VCaP (cell line): ENCODE results near the gene C1QB.

ENCODE experiments used
- H3K27ac ChIP-seq: fragments of 450-650 bp; 2 replicates; pipeline ENCODE4 v1.5.1; 2017
- TF ChIP-seq, protein P1 (sequence below): fragments of 450-650 bp; conservative IDR thresholded peaks from 2 replicates; pipeline ENCODE4 v1.5.1; 2017; ENCODE audit warnings: mild to moderate bottlenecking, moderate library complexity

The C1QB gene

DNA sequence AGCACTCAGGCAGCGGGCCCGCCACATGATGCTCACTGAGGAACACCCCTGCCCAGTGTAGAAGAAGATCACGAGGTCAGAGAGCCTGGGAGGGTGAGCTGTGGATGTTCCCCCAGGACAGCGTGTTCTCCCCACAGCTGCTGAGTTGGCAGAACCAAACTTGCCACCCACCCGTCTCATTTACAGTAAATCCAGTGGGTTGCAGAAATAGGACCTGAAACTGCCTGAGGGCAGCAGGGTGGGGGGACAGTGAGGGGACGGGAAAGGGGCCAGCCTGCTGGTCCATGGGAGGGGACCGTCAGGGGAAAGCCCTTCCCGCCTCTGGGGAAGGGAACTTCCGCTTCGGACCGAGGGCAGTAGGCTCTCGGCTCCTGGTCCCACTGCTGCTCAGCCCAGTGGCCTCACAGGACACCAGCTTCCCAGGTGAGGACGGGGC is at the start of gene C1QB:
TSS of gene C1QB (plus strand) at position 356 of the 436 bp plus-strand sequence. CDS start 6,227 bp downstream, outside the sequence.
- no peak within 1 kb of the TSS for H3K27ac ChIP-seq
- TF ChIP-seq, protein P1, sequence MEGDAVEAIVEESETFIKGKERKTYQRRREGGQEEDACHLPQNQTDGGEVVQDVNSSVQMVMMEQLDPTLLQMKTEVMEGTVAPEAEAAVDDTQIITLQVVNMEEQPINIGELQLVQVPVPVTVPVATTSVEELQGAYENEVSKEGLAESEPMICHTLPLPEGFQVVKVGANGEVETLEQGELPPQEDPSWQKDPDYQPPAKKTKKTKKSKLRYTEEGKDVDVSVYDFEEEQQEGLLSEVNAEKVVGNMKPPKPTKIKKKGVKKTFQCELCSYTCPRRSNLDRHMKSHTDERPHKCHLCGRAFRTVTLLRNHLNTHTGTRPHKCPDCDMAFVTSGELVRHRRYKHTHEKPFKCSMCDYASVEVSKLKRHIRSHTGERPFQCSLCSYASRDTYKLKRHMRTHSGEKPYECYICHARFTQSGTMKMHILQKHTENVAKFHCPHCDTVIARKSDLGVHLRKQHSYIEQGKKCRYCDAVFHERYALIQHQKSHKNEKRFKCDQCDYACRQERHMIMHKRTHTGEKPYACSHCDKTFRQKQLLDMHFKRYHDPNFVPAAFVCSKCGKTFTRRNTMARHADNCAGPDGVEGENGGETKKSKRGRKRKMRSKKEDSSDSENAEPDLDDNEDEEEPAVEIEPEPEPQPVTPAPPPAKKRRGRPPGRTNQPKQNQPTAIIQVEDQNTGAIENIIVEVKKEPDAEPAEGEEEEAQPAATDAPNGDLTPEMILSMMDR = no peak

GRCh38 chr1:22606161-22606560 is 46.9 kb upstream of the C1QB start:
- no peak overlapping the region for H3K27ac ChIP-seq
- TF ChIP-seq, protein P1 = no peak

DNA sequence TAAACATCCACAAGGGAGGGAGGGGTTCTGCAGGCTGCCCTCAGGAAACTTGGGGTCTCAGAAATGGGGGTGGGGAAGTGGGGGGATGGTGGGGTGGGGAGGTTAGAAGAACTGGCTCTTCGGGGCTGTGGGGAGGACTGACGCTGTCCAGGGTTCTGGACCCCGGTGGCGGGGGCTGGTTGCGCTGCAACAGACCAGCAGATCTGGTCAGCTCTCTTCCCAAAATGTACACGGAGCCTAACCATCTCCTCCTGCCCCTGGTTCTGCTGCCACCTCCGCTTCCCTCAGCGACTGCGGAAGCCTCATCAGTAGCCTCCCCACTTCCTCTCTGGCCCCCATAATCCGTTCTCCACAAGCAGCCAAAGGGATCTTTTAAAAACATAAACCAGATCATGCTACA is 45.9 kb upstream of the C1QB start:
- TF ChIP-seq, protein P1 = no peak
- H3K27ac ChIP-seq = no peak overlapping the region

GRCh38 chr1:22608361-22608760 is 44.7 kb upstream of the C1QB start:
- TF ChIP-seq, protein P1 = no peak
- no peak overlapping the region for H3K27ac ChIP-seq

DNA sequence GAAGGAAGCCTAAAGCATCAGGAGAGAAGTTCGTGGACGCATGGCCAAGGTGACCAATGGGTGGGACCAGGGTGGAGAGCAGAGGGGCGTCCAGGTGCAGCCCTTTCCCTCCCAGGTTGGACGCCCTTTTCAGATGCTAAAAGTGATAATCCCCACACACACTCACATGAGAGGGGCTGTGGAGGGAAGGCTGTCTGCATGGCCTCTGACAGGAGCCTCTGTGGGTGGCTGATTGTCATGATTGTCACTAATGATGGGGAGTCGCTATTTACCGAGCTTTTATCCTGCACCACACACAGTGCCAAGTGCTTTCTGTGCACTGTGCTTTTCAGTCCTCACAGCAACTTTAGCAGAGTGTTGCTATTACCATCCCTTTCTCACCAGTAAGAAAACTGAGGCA is 43.7 kb upstream of the C1QB start:
- H3K27ac ChIP-seq = no peak overlapping the region
- TF ChIP-seq, protein P1 = no peak

- H3K27ac ChIP-seq = no peak overlapping the region
- TF ChIP-seq, protein P1 = no peak
These were observed 41.5 kb upstream of the C1QB start for GRCh38 chr1:22611530-22611947.

DNA sequence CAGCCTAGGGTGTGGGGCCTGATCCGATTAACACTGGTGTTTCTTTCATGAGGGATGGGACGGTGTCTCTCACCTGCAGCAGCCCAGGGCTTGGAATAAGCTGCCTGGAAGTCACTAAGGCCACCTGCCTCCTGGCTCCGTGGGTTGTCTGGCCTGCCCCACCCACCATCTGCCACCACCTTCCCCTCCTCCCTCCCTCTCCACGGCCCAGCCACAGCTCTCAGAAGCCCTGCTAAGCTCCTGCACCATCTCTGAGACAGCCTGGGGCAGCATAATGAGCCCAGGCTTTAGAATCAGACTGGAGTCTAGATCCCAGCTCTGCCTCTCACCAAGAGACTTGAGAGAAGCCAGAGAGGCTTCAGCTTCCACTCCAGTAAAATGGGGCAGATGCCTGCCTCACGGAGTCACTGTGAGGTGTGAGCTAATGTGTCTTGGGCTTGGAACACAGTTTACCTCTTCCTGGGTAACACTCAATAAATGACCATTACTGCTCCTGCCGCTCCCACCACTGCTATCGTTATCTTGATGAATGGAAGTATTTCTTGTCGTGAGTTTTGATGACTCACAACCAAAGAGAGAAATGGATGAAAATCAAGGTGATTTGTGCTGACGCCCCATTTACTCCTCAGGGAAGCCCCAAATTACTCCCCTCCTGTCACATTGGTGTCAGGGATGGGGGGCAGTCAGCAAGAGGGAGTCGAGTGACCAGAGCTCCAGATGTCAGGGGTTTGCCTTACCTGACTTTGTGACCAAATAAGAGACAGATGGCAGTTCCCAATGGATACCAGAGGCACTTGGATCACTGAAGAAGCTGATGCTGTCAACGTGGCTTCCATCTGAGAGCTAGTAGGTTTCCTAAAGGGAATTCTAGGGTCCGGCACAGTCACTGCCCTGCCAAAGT is 40.1 kb upstream of the C1QB start:
- no peak overlapping the region for H3K27ac ChIP-seq
- TF ChIP-seq, protein P1 = no peak
